VCaP (cell line): Measurements from ENCODE around the gene GRK1.

Source experiments
- H3K27ac ChIP-seq: fragments of 450-650 bp; 2 replicates; pipeline ENCODE4 v1.5.1; 2017
- TF ChIP-seq, protein P1 (sequence below): fragments of 450-650 bp; conservative IDR thresholded peaks from 2 replicates; pipeline ENCODE4 v1.5.1; 2017; ENCODE audit warnings: mild to moderate bottlenecking, moderate library complexity

The GRK1 gene

DNA sequence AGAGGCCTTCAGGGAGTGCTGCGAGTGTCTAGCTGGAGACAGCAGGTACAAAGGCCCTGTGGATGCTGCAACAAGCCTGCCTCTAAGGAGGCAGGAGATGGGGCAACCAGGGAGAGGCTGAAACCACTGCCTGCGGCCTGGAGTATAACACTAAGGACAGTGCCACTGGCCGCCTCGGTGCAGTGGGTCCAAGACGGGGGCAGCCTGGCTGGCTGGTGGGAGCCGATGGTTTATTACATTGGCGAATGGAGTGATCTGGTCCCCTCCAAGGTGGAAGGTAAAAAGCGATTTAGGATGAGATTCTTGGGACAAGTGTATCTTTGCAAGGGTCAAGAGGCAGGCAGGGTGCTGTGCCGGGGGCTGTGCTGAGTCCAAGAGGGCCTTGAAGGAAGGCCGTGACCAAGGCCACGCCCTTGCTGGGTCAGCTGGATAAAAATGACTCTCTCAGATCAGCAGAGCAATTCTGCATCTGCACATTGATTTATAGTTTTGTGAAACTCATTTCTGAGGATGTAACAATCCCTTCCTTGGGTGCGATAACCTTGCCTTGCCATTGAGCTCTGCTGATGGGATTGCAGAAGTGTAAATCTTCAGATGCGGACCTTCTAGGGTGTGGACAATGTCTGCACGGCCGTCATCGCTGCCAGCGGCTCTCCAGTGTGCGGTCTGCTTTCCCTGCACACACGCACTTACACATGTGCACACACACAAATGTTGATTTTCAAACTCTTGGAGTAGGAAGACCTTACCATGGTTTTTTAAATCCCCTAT lies 98.0 kb downstream of the GRK1 start:
- no peak overlapping the region for H3K27ac ChIP-seq
- TF ChIP-seq, protein P1, sequence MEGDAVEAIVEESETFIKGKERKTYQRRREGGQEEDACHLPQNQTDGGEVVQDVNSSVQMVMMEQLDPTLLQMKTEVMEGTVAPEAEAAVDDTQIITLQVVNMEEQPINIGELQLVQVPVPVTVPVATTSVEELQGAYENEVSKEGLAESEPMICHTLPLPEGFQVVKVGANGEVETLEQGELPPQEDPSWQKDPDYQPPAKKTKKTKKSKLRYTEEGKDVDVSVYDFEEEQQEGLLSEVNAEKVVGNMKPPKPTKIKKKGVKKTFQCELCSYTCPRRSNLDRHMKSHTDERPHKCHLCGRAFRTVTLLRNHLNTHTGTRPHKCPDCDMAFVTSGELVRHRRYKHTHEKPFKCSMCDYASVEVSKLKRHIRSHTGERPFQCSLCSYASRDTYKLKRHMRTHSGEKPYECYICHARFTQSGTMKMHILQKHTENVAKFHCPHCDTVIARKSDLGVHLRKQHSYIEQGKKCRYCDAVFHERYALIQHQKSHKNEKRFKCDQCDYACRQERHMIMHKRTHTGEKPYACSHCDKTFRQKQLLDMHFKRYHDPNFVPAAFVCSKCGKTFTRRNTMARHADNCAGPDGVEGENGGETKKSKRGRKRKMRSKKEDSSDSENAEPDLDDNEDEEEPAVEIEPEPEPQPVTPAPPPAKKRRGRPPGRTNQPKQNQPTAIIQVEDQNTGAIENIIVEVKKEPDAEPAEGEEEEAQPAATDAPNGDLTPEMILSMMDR: no peak

DNA sequence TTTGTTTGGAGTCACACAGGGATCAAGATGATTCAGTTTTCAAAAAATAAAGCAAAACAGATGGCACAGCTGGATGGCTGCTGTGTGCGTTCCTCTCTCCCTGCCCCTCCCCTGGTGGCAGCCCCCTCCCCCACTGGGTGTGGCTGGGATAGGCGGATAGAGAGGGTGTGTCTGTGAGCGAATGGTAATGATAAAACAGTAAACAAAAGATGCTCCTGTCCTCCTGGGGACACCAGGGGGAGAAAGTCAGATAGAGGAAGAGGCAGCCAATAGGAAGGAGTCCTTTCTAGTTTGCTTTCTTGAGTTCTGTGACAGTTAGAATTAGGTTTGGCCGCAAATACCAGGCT lies 98.5 kb downstream of the GRK1 start:
- TF ChIP-seq, protein P1: no peak

DNA sequence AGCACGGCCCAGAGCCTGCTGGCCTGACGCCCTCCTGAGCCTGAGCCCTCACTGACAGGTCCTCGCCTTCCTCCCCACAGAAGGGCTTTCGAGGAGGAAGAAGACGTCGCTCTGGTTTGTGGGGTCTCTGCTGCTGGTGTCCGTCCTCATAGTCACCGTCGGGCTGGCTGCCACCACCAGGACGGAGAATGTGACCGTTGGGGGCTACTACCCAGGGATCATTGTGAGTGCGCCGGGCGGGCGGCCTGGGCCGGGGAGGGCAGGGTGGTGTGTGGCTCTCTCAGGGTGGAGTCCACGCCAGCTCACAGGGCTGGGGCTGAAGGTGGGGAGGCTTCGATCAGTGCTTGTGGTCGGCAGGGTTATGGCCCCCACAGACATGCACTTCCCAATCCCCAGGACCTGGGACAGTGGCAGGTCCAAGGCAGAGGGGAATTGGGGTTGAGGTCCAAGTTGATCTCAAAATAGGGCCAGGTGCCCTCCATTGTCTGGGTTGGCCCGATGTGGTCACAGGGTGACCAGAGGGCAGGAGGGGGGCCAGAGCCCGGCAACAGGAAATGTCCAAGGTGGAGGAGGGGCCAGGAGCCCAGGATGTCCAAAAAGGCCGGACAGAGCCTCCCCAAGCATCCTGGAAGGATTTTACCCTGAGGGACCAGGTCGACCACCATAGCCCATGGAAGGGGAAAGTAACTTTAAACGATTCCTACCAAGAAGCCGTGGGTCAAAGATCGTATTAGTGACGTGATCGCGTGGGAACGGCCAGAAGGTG lies 99.2 kb downstream of the GRK1 start:
- TF ChIP-seq, protein P1: no peak
- H3K27ac ChIP-seq: no peak overlapping the region

More for the DNA sequence above, 98.5 kb downstream of the GRK1 start:
- H3K27ac ChIP-seq: no peak overlapping the region

DNA sequence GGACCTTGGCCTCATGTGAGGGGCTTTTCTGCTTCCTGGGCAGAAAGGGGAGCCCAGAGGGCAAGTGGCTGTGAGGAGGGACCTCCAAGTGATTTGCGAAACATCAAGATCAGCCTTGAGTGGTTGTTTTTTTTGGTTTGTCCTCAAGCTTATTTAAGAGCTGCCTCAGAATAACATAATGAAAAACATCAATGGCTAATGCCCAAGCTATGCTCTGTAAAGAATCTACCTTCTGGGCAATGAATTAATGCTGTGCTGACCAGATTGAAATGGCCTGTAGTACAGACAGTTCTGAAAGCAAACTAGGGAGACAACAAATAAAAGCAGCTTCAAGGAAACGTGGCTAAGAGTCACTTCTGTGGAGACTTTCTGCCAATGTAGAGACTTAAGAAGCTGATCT lies 100.3 kb downstream of the GRK1 start:
- TF ChIP-seq, protein P1: no peak
- H3K27ac ChIP-seq: no peak overlapping the region

DNA sequence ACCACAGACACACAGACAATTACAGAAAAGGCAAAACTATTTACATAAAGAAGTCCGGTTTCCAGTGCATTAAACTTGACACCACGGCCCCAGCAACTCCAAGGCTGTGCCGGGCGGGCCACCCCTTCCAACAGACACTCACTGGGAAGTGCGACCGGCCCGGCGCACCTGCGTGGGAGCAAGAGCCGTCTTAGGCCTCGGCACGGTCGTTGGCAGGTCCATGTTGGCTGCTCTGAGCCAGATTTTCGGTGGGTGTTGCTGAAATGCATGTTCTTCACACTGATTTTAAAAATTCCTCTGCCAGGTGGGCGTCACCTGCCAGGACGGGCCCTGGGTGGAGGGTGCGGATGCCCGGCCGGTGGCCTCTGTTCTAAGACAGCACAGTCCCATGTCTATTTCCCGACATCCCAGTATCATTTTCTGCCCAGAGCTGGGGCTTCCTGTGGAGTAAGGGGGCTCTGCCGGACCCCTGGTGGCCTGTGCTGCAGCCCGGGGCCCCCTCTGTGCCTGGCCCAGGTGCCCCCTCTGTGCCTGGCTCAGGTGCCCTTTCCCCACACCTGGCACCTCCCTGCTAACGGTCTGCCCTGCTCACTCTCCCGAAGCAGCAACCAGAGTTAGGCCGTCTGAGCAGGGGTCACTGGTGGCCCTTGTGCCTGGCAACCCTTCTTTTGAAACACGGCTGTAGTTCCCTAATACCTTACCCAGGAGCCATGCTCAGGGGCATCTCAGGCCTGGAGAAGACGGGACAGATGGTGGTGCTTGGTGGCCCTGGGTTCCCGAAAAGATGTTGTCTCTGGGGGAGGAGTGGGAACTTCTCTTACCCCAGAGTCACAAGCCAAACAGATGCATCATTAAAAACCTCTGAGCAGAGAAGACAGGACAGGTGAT lies 101.2 kb downstream of the GRK1 start:
- H3K27ac ChIP-seq: no peak overlapping the region
- TF ChIP-seq, protein P1: no peak

DNA sequence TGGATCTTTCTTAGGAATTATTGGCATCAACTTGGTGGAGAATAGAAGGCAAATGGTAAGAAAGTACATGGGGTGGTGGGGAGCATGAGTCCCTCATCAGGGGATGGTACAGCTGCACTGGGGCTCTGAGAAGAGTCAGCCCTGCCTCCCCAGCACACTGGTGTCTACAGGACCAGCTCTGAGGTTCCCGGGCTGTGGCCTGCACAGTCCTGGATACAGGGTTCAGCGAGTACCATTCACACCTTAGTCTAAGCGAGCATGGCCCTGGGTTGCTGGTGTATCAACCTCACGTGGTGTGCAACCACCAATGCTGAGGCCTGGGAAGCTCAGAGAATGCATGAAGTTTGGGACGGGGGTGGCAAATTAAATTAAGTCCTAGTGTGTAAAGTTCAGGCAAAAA lies 102.1 kb downstream of the GRK1 start:
- no peak overlapping the region for H3K27ac ChIP-seq
- TF ChIP-seq, protein P1: no peak

DNA sequence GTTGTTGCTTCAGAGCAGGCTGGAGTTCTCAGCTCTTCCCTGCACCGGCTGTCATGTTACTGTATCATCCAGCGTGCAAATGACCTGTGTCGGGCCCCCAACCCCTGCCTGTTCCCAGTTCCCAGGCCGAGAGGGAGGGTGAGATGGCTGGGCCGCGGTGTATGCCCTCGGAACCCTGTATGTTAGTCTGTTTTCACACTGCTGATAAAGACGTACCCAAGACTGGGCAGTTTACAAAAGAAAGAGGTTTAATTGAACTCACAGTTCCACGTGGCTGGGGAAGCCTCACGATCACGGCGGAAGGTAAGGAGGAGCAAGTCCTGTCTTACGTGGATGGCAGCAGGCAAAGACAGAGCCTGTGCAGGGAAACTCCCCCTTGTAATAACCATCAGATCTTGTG lies 102.9 kb downstream of the GRK1 start:
- TF ChIP-seq, protein P1: no peak
- no peak overlapping the region for H3K27ac ChIP-seq
